H1 (cell line): ENCODE measurements around the gene TATDN2. TPM values are rescaled to one million over a fixed set of nuclear protein-coding genes. Genes with fewer than 3 reads are reported as not detected.

Experiments used
- CTCF ChIA-PET: fragments of 300-600 bp; sonication (Branson Sonifier 250); formaldehyde crosslinking; loops from one replicate; lab custom pipeline; 2021; ENCODE audit not compliant: partially characterized antibody; lab: Charles Lee
- POLR2A ChIA-PET: fragments of 300-600 bp; sonication (Branson Sonifier 250); formaldehyde crosslinking; loops from one replicate; lab custom pipeline; 2021; ENCODE audit warnings: inconsistent platforms; ENCODE audit not compliant: partially characterized antibody; lab: Charles Lee
- DNase-seq, 2 experiments: peaks; one replicate each; pipeline versions ENCODE4 v3.0.0 to v3.0.0-alpha.2; 2010 to 2022; ENCODE audit warnings: low spot score in 2 of 2, low read depth in 1 of 2, mixed read lengths in 1 of 2
- FAIRE-seq: peaks from 2 replicates; lab custom pipeline; 2011; peaks lifted over from hg19 to GRCh38; lab: Jason Lieb, UNC
- H2AFZ ChIP-seq: 2 replicates; pipeline ENCODE4 v1.8.1; 2012; ENCODE audit warnings: low read length, inconsistent platforms
- H2AK5ac ChIP-seq: 2 replicates; pipeline ENCODE4 v1.6.1; 2013; ENCODE audit warnings: low read depth, low read length
- H2BK120ac ChIP-seq: replicated peaks from 2 replicates; pipeline ENCODE3; 2013; ENCODE audit warnings: low read depth, low read length, inconsistent platforms
- H2BK12ac ChIP-seq: 2 replicates; pipeline ENCODE4 v1.6.1; 2013; ENCODE audit warnings: low read depth, low read length
- H2BK15ac ChIP-seq: 2 replicates; pipeline ENCODE4 v1.6.1; 2013; ENCODE audit warnings: low read length
- H2BK20ac ChIP-seq: 2 replicates; pipeline ENCODE4 v1.6.1; 2013; ENCODE audit warnings: low read length
- H2BK5ac ChIP-seq: 2 replicates; pipeline ENCODE4 v1.6.1; 2013; ENCODE audit warnings: low read depth, low read length
- H3K14ac ChIP-seq: 2 replicates; pipeline ENCODE4 v1.6.1; 2013; ENCODE audit warnings: inconsistent platforms; ENCODE audit not compliant: insufficient read length
- H3K18ac ChIP-seq: 2 replicates; pipeline ENCODE4 v1.6.1; 2013; ENCODE audit warnings: low read length; ENCODE audit errors: extremely low read depth
- H3K23ac ChIP-seq: 2 replicates; pipeline ENCODE4 v1.6.1; 2013; ENCODE audit warnings: inconsistent platforms; ENCODE audit not compliant: insufficient read length
- H3K23me2 ChIP-seq: 2 replicates; pipeline ENCODE4 v1.6.1; 2013; ENCODE audit warnings: low read depth, low read length
- H3K27ac ChIP-seq: 2 replicates; pipeline ENCODE4 v1.6.1; 2011; ENCODE audit warnings: low read depth, low read length, inconsistent platforms
- H3K27me3 ChIP-seq, 4 experiments: replicated peaks in 1 of 4; 1 replicate in 1 of 4; 2 replicates in 3 of 4; pipeline versions ENCODE4 v1.6.1 to v1.8.1; 2011 to 2013; ENCODE audit warnings: low read length in 3 of 4, mild to moderate bottlenecking in 3 of 4, inconsistent platforms in 2 of 4, mixed read lengths in 2 of 4, moderate library complexity in 1 of 4; ENCODE audit not compliant: control insufficient read depth in 3 of 4, insufficient read depth in 3 of 4; ENCODE audit errors: extremely low read depth in 1 of 4
- H3K36me3 ChIP-seq, 4 experiments: 2 replicates each; pipeline versions ENCODE4 v1.6.1 to v1.8.1; 2011 to 2013; ENCODE audit warnings: mild to moderate bottlenecking in 4 of 4, low read length in 3 of 4, moderate library complexity in 2 of 4, control low read depth in 1 of 4, inconsistent platforms in 1 of 4; ENCODE audit not compliant: insufficient read depth in 4 of 4, control insufficient read depth in 2 of 4
- H3K4ac ChIP-seq: replicated peaks from 2 replicates; pipeline ENCODE3; 2013; ENCODE audit warnings: low read length, low read depth, mixed read lengths, inconsistent platforms; ENCODE audit not compliant: insufficient read length
- H3K4me1 ChIP-seq, 4 experiments: replicated peaks in 1 of 4; 1 replicate in 1 of 4; 2 replicates in 3 of 4; pipeline versions ENCODE4 v1.6.1 to v1.8.1; 2011 to 2013; ENCODE audit warnings: low read length in 3 of 4, inconsistent platforms in 2 of 4, mixed read lengths in 1 of 4; ENCODE audit not compliant: insufficient read depth in 4 of 4, control insufficient read depth in 3 of 4
- H3K4me2 ChIP-seq, 2 experiments: 2 replicates each; pipeline versions ENCODE4 v1.6.1 to v1.8.1; 2011 to 2013; ENCODE audit warnings: low read depth in 2 of 2, low read length in 2 of 2, control low read depth in 1 of 2, inconsistent platforms in 1 of 2, mild to moderate bottlenecking in 1 of 2; ENCODE audit not compliant: insufficient read depth in 1 of 2
- H3K4me3 ChIP-seq, 4 experiments: fragments of 200-600, 300-600 bp in 1 of 4; sonication (generic), shearing (Covaris generic), sonication (Bioruptor Twin) in 1 of 4; 2 replicates each; pipeline versions ENCODE4 v1.5.1 to v1.8.1; 2011 to 2016; ENCODE audit warnings: low read length in 4 of 4, low read depth in 3 of 4, control low read depth in 2 of 4, inconsistent platforms in 2 of 4, mild to moderate bottlenecking in 2 of 4, mixed read lengths in 1 of 4, moderate library complexity in 1 of 4; ENCODE audit not compliant: insufficient read depth in 2 of 4; ENCODE audit errors: extremely low read depth in 1 of 4
- H3K56ac ChIP-seq: replicated peaks from 2 replicates; pipeline ENCODE3; 2013; ENCODE audit warnings: low read depth, mild to moderate bottlenecking, mixed read lengths, low read length, inconsistent platforms; ENCODE audit not compliant: insufficient read length
- H3K79me1 ChIP-seq: 2 replicates; pipeline ENCODE4 v1.6.1; 2013; ENCODE audit warnings: low read depth, low read length, control low read depth
- H3K79me2 ChIP-seq, 2 experiments: 2 replicates each; pipeline versions ENCODE4 v1.6.1 to v1.8.1; 2012 to 2013; ENCODE audit warnings: low read length in 2 of 2, mild to moderate bottlenecking in 2 of 2, inconsistent platforms in 1 of 2; ENCODE audit not compliant: insufficient read depth in 2 of 2, control insufficient read depth in 1 of 2
- H3K9ac ChIP-seq, 4 experiments: replicated peaks in 1 of 4; 1 replicate in 1 of 4; 2 replicates in 3 of 4; pipeline versions ENCODE4 v1.6.1 to v1.8.1; 2011 to 2013; ENCODE audit warnings: low read depth in 3 of 4, low read length in 3 of 4, control low read depth in 2 of 4, mild to moderate bottlenecking in 2 of 4, moderate library complexity in 2 of 4, inconsistent platforms in 1 of 4; ENCODE audit errors: extremely low read depth in 1 of 4
- H3K9me3 ChIP-seq, 2 experiments: 2 replicates each; pipeline versions ENCODE4 v1.6.1 to v1.8.1; 2012 to 2013; ENCODE audit warnings: mild to moderate bottlenecking in 2 of 2, moderate library complexity in 2 of 2, control low read depth in 1 of 2, inconsistent platforms in 1 of 2, low read depth in 1 of 2, low read length in 1 of 2, mixed read lengths in 1 of 2; ENCODE audit not compliant: insufficient read depth in 2 of 2
- H4K20me1 ChIP-seq, 2 experiments: replicated peaks in 1 of 2; 2 replicates each; pipeline versions ENCODE3 to v1.8.1; 2011 to 2013; ENCODE audit warnings: inconsistent platforms in 2 of 2, low read length in 2 of 2, mild to moderate bottlenecking in 1 of 2; ENCODE audit not compliant: insufficient read depth in 2 of 2, control insufficient read depth in 1 of 2
- H4K5ac ChIP-seq: 2 replicates; pipeline ENCODE4 v1.6.1; 2013; ENCODE audit warnings: low read length, low read depth, mixed read lengths, inconsistent platforms; ENCODE audit not compliant: insufficient read length
- H4K8ac ChIP-seq: 2 replicates; pipeline ENCODE4 v1.8.0; 2013; ENCODE audit warnings: mild to moderate bottlenecking, moderate library complexity, low read length, inconsistent platforms; ENCODE audit not compliant: insufficient read depth; ENCODE audit errors: extremely low read depth
- H4K91ac ChIP-seq: replicated peaks from 2 replicates; pipeline ENCODE3; 2013; ENCODE audit warnings: low read length, mixed read lengths, inconsistent platforms; ENCODE audit not compliant: insufficient read length
- CHD1 ChIP-seq: IDR thresholded peaks from 2 replicates; pipeline ENCODE4 v1.6.1; 2012; ENCODE audit warnings: low read depth, low read length, improper control_type of control experiment
- CTCF ChIP-seq, 3 experiments: IDR thresholded peaks; 1 replicate in 2 of 3; 2 replicates in 1 of 3; pipeline versions ENCODE4 v1.5.1 to v1.6.1; 2011; ENCODE audit warnings: low read length in 3 of 3, mild to moderate bottlenecking in 3 of 3, inconsistent platforms in 2 of 3, low read depth in 1 of 3, moderate library complexity in 1 of 3; ENCODE audit not compliant: insufficient read depth in 1 of 3; ENCODE audit errors: control extremely low read depth in 1 of 3
- GABPA ChIP-seq: IDR thresholded peaks from 2 replicates; pipeline ENCODE4 v1.6.1; 2011; ENCODE audit warnings: mild to moderate bottlenecking, low read length, moderate library complexity, borderline replicate concordance; ENCODE audit not compliant: insufficient read depth
- KDM4A ChIP-seq: IDR thresholded peaks from one replicate; pipeline ENCODE4 v1.7.1; 2012; ENCODE audit warnings: low read depth, mild to moderate bottlenecking, moderate library complexity, low read length, inconsistent platforms; ENCODE audit not compliant: severe bottlenecking
- NANOG ChIP-seq: IDR thresholded peaks from 2 replicates; pipeline ENCODE4 v1.6.1; 2011; ENCODE audit warnings: low read length, low read depth, mild to moderate bottlenecking, inconsistent platforms; ENCODE audit not compliant: insufficient read depth, poor library complexity, severe bottlenecking
- NRF1 ChIP-seq: IDR thresholded peaks from 2 replicates; pipeline ENCODE4 v1.6.1; 2011; ENCODE audit warnings: mild to moderate bottlenecking, low read depth, low read length, improper control_type of control experiment
- RBBP5 ChIP-seq: IDR thresholded peaks from 2 replicates; pipeline ENCODE4 v1.7.1; 2012; ENCODE audit warnings: low read depth, mild to moderate bottlenecking, inconsistent platforms, low read length, moderate library complexity, borderline replicate concordance
- TCF12 ChIP-seq: IDR thresholded peaks from 2 replicates; pipeline ENCODE4 v1.6.1; 2011; ENCODE audit warnings: low read depth, mild to moderate bottlenecking, low read length
- WGBS, 2 experiments: shearing (Covaris generic) in 1 of 2; methylation state at CpG; one replicate each; pipeline versions ENCODE4 v1.1.6 to v1.1.7; 2013 to 2015; ENCODE audit warnings: low lambda C conversion rate in 2 of 2, mixed read lengths in 2 of 2, inconsistent platforms in 1 of 2, low coverage in 1 of 2, missing lambda C conversion rate in 1 of 2; ENCODE audit not compliant: insufficient replicate concordance in 2 of 2, insufficient coverage in 1 of 2, insufficient read length in 1 of 2; ENCODE audit errors: extremely low coverage in 1 of 2, missing lambda C conversion rate in 1 of 2; 5-methylcytosine and 5-hydroxymethylcytosine counted together
- polyA plus RNA-seq, 7 experiments: library from polyadenylated mRNA; depleted of rRNA in 3 of 7; stranded (reverse) in 5 of 7; unstranded in 2 of 7; fragments of >200 nt in 5 of 7; fragments of 200-250 nt in 2 of 7; gene quantifications; 1 replicate in 5 of 7; 2 replicates in 1 of 7; 4 replicates in 1 of 7; pipeline versions ENCODE4 v1.2.1 to v1.2.3, GENCODE V29; 2011 to 2013; ENCODE audit warnings: missing spikeins in 2 of 7, mixed read lengths in 2 of 7
- total RNA-seq: library from RNA; stranded (reverse); fragmentation: NEBNext Ultra II Directional; extraction: Animal tissue kit (Norgen Biotek cat#: 25700); gene quantifications from 2 replicates; pipeline ENCODE4 v1.2.1, GENCODE V29; 2021

Gene TATDN2
- total and polyA plus RNA-seq, 2 of the 8 experiments (the other 6 are each of a cell fraction or from before 2014, with no cell fraction given): 12.1 to 34.8 TPM

GRCh38 chr3:10245081-10245712 is 3.1 kb upstream of the TATDN2 start:
- Histone ChIP-seq H2BK15ac (no peak overlapping the region), H2BK5ac (no peak overlapping the region), H3K23me2 (peaks cover 12% of the 10 kb centered on the region; the same call in 1 of the 2 replicates), H3K9me3 (no peaks in the 10 kb centered on the region), H4K8ac (no peak overlapping the region), H4K91ac (no peak overlapping the region), H3K23ac (no peak overlapping the region), H3K14ac (no peak overlapping the region), H2BK20ac (no peak overlapping the region), H3K27ac (no peak overlapping the region), H4K20me1 (no peaks in the 10 kb centered on the region), H2AFZ (no peak overlapping the region), H3K79me2 (peaks cover 0 to 8% of the 10 kb centered on the region in 2 experiments; a peak in 2 of 4 replicates), H3K79me1 (0 out of 2 replicates have a peak, but pooled peaks cover 2% of the 10 kb centered on the region), H3K56ac (no peak overlapping the region), H2BK120ac (no peak overlapping the region), H3K9ac (no peak overlapping the region), H3K36me3 (no peaks in the 10 kb centered on the region), H2BK12ac (no peak overlapping the region), H3K18ac (no peak overlapping the region), H3K27me3 (no peaks in the 10 kb centered on the region), H4K5ac (no peak overlapping the region), H2AK5ac (no peak overlapping the region), H3K4me2 (no peak overlapping the region), H3K4me3 (no peak overlapping the region), H3K4ac (no peak overlapping the region), H3K4me1 (peaks cover 0 to 9% (median 5%) of the 10 kb centered on the region in 4 experiments; a peak in 6 of 7 replicates)
- DNase-seq (no peak), FAIRE-seq (no peak)
- CTCF ChIA-PET: interaction anchor here (1.5 kb wide), 1 partner anchor 80 kb away, joined by 3 read pairs; the partner anchor contains the start of gene IRAK2
- TF ChIP-seq CHD1 (no peak), RBBP5 (no peak), CTCF (IDR thresholded peaks at IDR 0.05; ENCODE audit: control extremely low read depth in 1 of 3, insufficient read depth in 1 of 3, low read depth in 1 of 3, low read length in 3 of 3) (no peak), NANOG (no peak), NRF1 (no peak), GABPA (no peak), KDM4A (no peak), TCF12 (no peak)
- WGBS, 2 experiments: 83% methylated on average over 6 of the region's 6 CpGs; no CpG with 5 or more reads in 1 of the 2 experiments
- POLR2A ChIA-PET: interaction anchor here (0.6 to 0.7 kb wide), 2 partner anchors 70 to 534 kb away, joined by 3 read pairs; no protein-coding TSS in a partner anchor
